Endodermal cell (in vitro differentiated cells): ENCODE measurements around the gene GAREM1. TPM values are rescaled to one million over a fixed set of nuclear protein-coding genes. Genes with fewer than 3 reads are reported as not detected.

Experiments
- DNase-seq: peaks from one replicate; pipeline ENCODE4 v3.0.0-alpha.2; 2017
- H3K27ac ChIP-seq: 2 replicates; pipeline ENCODE4 v1.5.1; 2013; ENCODE audit warnings: mild to moderate bottlenecking, low read depth, low read length, moderate library complexity
- H3K27me3 ChIP-seq: 2 replicates; pipeline ENCODE4 v1.6.1; 2013; ENCODE audit warnings: mild to moderate bottlenecking, low read length, moderate library complexity; ENCODE audit not compliant: insufficient read depth, control insufficient read depth, poor library complexity, severe bottlenecking
- H3K36me3 ChIP-seq: 2 replicates; pipeline ENCODE4 v1.7.0; 2013; ENCODE audit warnings: mild to moderate bottlenecking, low read length, moderate library complexity; ENCODE audit not compliant: control insufficient read depth, insufficient read depth
- H3K4me1 ChIP-seq: one replicate; pipeline ENCODE4 v1.7.0; 2013; ENCODE audit warnings: low read length; ENCODE audit not compliant: control insufficient read depth, insufficient read depth
- H3K4me3 ChIP-seq: 2 replicates; pipeline ENCODE4 v1.5.1; 2013; ENCODE audit warnings: mild to moderate bottlenecking, low read length, moderate library complexity
- H3K9ac ChIP-seq: 2 replicates; pipeline ENCODE4 v1.6.1; 2013; ENCODE audit warnings: mild to moderate bottlenecking, low read length, moderate library complexity; ENCODE audit not compliant: poor library complexity, severe bottlenecking; ENCODE audit errors: extremely low read depth
- H3K9me3 ChIP-seq: 2 replicates; pipeline ENCODE4 v1.6.1; 2013; ENCODE audit warnings: mild to moderate bottlenecking, low read length, moderate library complexity; ENCODE audit not compliant: control insufficient read depth
- H3K27ac Mint-ChIP-seq: 2 replicates; pipeline ENCODE4 v1.8.0; 2020; ENCODE audit warnings: mixed read lengths
- H3K27me3 Mint-ChIP-seq: 2 replicates; pipeline ENCODE4 v1.8.0; 2021; ENCODE audit warnings: mild to moderate bottlenecking, mixed read lengths; ENCODE audit not compliant: insufficient read depth
- H3K36me3 Mint-ChIP-seq: 2 replicates; pipeline ENCODE4 v1.8.0; 2020; ENCODE audit warnings: low read depth, mixed read lengths
- H3K4me1 Mint-ChIP-seq: 2 replicates; pipeline ENCODE4 v1.8.0; 2020; ENCODE audit warnings: mixed read lengths
- H3K4me3 Mint-ChIP-seq: 2 replicates; pipeline ENCODE4 v1.8.0; 2020; ENCODE audit warnings: mild to moderate bottlenecking, moderate library complexity, mixed read lengths
- H3K9me3 Mint-ChIP-seq: 2 replicates; pipeline ENCODE4 v1.8.0; 2020; ENCODE audit warnings: mild to moderate bottlenecking, mixed read lengths
- WGBS, 2 experiments: methylation state at CpG; one replicate each; pipeline versions ENCODE4 v1.1.5 to v1.1.7; 2013; ENCODE audit warnings: missing lambda C conversion rate in 2 of 2, mixed read lengths in 1 of 2; ENCODE audit not compliant: insufficient coverage in 1 of 2, insufficient read length in 1 of 2; 5-methylcytosine and 5-hydroxymethylcytosine counted together
- total RNA-seq, 2 donors: library from RNA; stranded (reverse); fragmentation: NEBNext Ultra II Directional in 1 of 2; extraction: Animal tissue kit (Norgen Biotek cat#: 25700) in 1 of 2; gene quantifications; 2 replicates in 1 of 2; 3 replicates in 1 of 2; pipeline ENCODE4 v1.2.1, GENCODE V29; 2021
- TF ChIP-seq, protein P1 (sequence below): fragments of 200-600 bp; sonication (generic); conservative IDR thresholded peaks from 2 replicates; pipeline ENCODE4 v1.5.0; 2021; ENCODE audit warnings: antibody characterized with exemption, mild to moderate bottlenecking

GAREM1 gene
- total RNA-seq, 2 donors from 2014 or later, result 9.2 to 9.4 TPM

GRCh38 chr18:32373995-32374394 lies 96.7 kb downstream of the GAREM1 start:
- Histone ChIP-seq H3K9ac (no peak overlapping the region), H3K36me3 (no peaks in the 10 kb centered on the region), H3K27ac (no peak overlapping the region), H3K4me3 (no peak overlapping the region), H3K9me3 (no peaks in the 10 kb centered on the region), H3K4me1 (no peaks in the 10 kb centered on the region), H3K27me3 (no peaks in the 10 kb centered on the region)
- Mint-ChIP-seq H3K4me3 (no peak overlapping the region), H3K27me3 (no peaks in the 10 kb centered on the region), H3K36me3 (peaks cover 3% of the 10 kb centered on the region), H3K27ac (no peak overlapping the region), H3K4me1 (peaks cover 16% of the 10 kb centered on the region), H3K9me3 (no peaks in the 10 kb centered on the region)
- no peak for DNase-seq
- TF ChIP-seq, protein P1, sequence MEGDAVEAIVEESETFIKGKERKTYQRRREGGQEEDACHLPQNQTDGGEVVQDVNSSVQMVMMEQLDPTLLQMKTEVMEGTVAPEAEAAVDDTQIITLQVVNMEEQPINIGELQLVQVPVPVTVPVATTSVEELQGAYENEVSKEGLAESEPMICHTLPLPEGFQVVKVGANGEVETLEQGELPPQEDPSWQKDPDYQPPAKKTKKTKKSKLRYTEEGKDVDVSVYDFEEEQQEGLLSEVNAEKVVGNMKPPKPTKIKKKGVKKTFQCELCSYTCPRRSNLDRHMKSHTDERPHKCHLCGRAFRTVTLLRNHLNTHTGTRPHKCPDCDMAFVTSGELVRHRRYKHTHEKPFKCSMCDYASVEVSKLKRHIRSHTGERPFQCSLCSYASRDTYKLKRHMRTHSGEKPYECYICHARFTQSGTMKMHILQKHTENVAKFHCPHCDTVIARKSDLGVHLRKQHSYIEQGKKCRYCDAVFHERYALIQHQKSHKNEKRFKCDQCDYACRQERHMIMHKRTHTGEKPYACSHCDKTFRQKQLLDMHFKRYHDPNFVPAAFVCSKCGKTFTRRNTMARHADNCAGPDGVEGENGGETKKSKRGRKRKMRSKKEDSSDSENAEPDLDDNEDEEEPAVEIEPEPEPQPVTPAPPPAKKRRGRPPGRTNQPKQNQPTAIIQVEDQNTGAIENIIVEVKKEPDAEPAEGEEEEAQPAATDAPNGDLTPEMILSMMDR, result no peak
- 97 to 100% methylated on average over 1 to 3 of the region's 3 CpGs for WGBS, 2 experiments

DNA sequence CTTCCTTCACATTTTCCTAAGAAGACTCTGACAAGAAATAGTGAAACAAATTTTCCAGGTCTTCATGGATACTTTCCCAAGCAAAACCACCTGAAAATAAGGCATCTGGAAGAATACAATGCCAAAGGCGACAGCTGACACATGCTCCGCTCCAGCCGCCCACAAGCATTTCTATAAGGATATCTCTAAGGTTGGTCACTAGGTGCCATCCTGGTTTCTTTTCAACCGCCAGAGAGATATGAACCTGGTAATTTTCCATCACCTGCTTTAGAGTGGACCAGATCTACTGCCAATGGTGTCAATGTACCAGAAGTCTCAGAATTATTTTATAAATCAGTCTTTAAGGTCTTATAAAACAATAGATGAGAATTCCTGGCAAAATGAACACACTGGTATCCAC lies 97.2 kb downstream of the GAREM1 start:
- no peaks in the 10 kb centered on the region for H3K36me3 ChIP-seq
- WGBS, 2 experiments, result 94 to 100% methylated on average over 4 of the region's 4 CpGs
- no peaks in the 10 kb centered on the region for H3K9me3 ChIP-seq
- no peak overlapping the region for H3K9ac ChIP-seq
- no peak overlapping the region for H3K27ac ChIP-seq
- DNase-seq, result no peak
- Mint-ChIP-seq H3K27me3 (no peaks in the 10 kb centered on the region), H3K36me3 (peaks cover 3% of the 10 kb centered on the region), H3K4me1 (peaks cover 16% of the 10 kb centered on the region), H3K27ac (no peak overlapping the region), H3K4me3 (no peak overlapping the region), H3K9me3 (no peaks in the 10 kb centered on the region)
- no peaks in the 10 kb centered on the region for H3K4me1 ChIP-seq
- no peaks in the 10 kb centered on the region for H3K27me3 ChIP-seq
- TF ChIP-seq, protein P1, result no peak
- no peak overlapping the region for H3K4me3 ChIP-seq

DNA sequence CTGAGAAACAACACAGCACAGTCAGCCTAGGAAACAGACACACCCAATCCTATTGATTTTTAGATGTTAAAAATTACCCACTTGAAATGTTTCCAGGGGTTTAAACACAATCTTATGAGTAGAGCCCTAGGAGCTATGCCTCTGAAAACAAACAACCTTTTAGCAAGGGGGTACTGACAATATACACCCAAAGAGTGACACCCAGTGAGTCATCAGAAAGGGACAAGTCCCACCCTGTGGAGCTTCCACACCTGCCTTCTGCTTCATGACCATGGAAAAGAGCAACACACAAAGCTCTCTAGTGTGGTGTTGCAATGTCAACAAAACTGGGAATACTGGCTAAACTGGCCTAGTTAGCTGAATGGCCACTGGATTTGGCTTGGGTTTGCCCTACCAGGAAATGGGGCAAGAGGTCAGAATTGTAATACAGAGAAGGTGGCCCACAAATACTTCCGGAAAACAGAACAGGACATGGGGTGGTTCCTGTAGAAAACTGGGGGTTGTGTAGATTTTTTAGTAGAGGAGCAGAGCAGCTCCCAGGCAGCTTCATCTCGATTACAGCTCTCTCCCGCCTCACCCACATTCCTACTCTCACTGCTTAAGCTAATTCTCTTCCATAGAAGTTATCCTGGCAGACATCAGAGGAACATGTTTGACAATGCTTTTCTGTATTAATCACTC lies 98.2 kb downstream of the GAREM1 start:
- peaks cover 16% of the 10 kb centered on the region for H3K4me1 Mint-ChIP-seq
- 86% methylated on average over 3 of the region's 3 CpGs; no CpG with 5 or more reads in 1 of the 2 experiments for WGBS, 2 experiments
- peaks cover 3% of the 10 kb centered on the region for H3K36me3 Mint-ChIP-seq

More for the DNA sequence above, 98.2 kb downstream of the GAREM1 start:
- no peaks in the 10 kb centered on the region for H3K4me1 ChIP-seq
- H3K27me3 ChIP-seq, result no peaks in the 10 kb centered on the region
- TF ChIP-seq, protein P1, result no peak
- no peak overlapping the region for H3K4me3 ChIP-seq
- H3K27me3 Mint-ChIP-seq, result no peaks in the 10 kb centered on the region
- no peaks in the 10 kb centered on the region for H3K9me3 Mint-ChIP-seq
- no peak overlapping the region for H3K9ac ChIP-seq
- H3K36me3 ChIP-seq, result no peaks in the 10 kb centered on the region
- no peak overlapping the region for H3K27ac ChIP-seq
- H3K9me3 ChIP-seq, result no peaks in the 10 kb centered on the region
- no peak for DNase-seq
- H3K4me3 Mint-ChIP-seq, result no peak overlapping the region
- peak overlapping the region; percentile 83 for H3K27ac Mint-ChIP-seq
